DND-41 (cell line): ENCODE results near the gene FRMD3.

Experiments
- ATAC-seq: fragments of 200-7000 bp; cut with Tn5 transposase; 3 replicates; pipeline ENCODE4 v1.9.1; 2021; ENCODE audit warnings: low read depth; ENCODE audit not compliant: insufficient read depth
- DNase-seq: peaks from one replicate; pipeline ENCODE4 v3.0.0-alpha.2; 2020
- H2AFZ ChIP-seq: 2 replicates; pipeline ENCODE4 v1.6.0; 2012; ENCODE audit warnings: low read depth, low read length
- H3K27ac ChIP-seq: 2 replicates; pipeline ENCODE4 v1.5.1; 2012; ENCODE audit warnings: low read length, inconsistent platforms
- H3K27me3 ChIP-seq: fragments of 200-600 bp; sonication (generic); 2 replicates; pipeline ENCODE4 v1.6.0; 2012; ENCODE audit warnings: low read length, mild to moderate bottlenecking, inconsistent platforms; ENCODE audit not compliant: insufficient read depth, poor library complexity
- H3K36me3 ChIP-seq: 2 replicates; pipeline ENCODE4 v1.5.1; 2012; ENCODE audit warnings: low read length, inconsistent platforms; ENCODE audit not compliant: insufficient read depth
- H3K4me1 ChIP-seq: 2 replicates; pipeline ENCODE4 v1.5.1; 2012; ENCODE audit warnings: mild to moderate bottlenecking, low read length; ENCODE audit not compliant: insufficient read depth
- H3K4me2 ChIP-seq: 2 replicates; pipeline ENCODE4 v1.6.0; 2012; ENCODE audit warnings: mild to moderate bottlenecking, moderate library complexity, low read length, inconsistent platforms; ENCODE audit not compliant: insufficient read depth
- H3K4me3 ChIP-seq, 2 experiments: fragments of 200-600 bp in 1 of 2; shearing (Covaris generic) in 1 of 2; 2 replicates each; pipeline ENCODE4 v1.5.1; 2012 to 2016; ENCODE audit warnings: inconsistent platforms in 2 of 2, low read length in 2 of 2, mild to moderate bottlenecking in 2 of 2, low read depth in 1 of 2, moderate library complexity in 1 of 2
- H3K79me2 ChIP-seq: 2 replicates; pipeline ENCODE4 v1.6.0; 2012; ENCODE audit warnings: low read length, inconsistent platforms; ENCODE audit not compliant: insufficient read depth
- H3K9ac ChIP-seq: 2 replicates; pipeline ENCODE4 v1.6.0; 2012; ENCODE audit warnings: low read depth, mild to moderate bottlenecking, inconsistent platforms, low read length, moderate library complexity
- H3K9me3 ChIP-seq: 2 replicates; pipeline ENCODE4 v1.5.1; 2012; ENCODE audit warnings: low read length, moderate library complexity, mild to moderate bottlenecking, inconsistent platforms; ENCODE audit not compliant: insufficient read depth, severe bottlenecking
- H4K20me1 ChIP-seq: 2 replicates; pipeline ENCODE4 v1.6.0; 2012; ENCODE audit warnings: low read length; ENCODE audit not compliant: insufficient read depth
- EZH2 ChIP-seq: IDR thresholded peaks from 3 replicates; pipeline ENCODE4 v1.6.1; 2012; ENCODE audit warnings: borderline replicate concordance, low read depth, mild to moderate bottlenecking, moderate library complexity, low read length, inconsistent platforms; ENCODE audit not compliant: severe bottlenecking
- TF ChIP-seq, protein P1 (sequence below): IDR thresholded peaks from 2 replicates; pipeline ENCODE4 v1.5.1; 2012; ENCODE audit warnings: borderline replicate concordance, low read length, moderate library complexity, mild to moderate bottlenecking; ENCODE audit not compliant: poor library complexity, severe bottlenecking; ENCODE audit errors: extremely low read depth

The FRMD3 gene

DNA sequence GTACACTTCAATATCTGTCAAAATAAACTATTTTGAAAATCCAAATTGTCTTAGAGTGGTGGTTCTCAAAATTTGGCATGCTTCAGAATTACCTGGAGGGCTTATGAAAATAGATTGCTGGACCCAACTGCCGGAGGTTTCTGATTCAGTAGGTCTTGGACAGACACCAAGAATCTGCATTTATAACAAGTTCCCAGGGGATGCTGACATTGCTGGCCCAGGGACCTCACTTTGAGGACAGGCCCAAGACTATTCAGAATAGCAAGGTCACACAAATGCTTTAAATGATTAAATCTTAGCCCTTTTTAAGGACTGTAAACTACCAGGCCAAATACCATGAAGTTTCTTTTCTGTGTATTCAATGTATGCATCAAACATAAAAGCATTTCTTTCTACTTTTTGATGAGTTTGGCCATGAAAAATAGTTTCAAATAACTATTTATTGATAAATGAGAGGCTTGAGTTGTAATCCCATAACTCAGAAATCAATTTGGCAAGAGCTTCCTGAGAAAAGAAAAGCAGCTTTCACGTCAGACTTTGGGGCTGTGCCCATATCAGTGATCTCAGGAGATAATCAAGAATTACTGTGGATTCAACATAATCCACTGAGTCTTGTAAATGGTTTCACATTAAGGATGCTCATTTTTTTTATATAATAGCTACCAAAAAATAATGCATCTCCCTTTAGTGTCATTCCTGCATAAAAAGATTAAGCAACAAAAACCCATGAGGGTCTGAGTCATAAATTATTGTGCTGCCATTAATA is 191.4 kb downstream of the FRMD3 start:
- no peak overlapping the region for H3K27ac ChIP-seq
- H3K9me3 ChIP-seq: no peaks in the 10 kb centered on the region
- TF ChIP-seq, protein P1, sequence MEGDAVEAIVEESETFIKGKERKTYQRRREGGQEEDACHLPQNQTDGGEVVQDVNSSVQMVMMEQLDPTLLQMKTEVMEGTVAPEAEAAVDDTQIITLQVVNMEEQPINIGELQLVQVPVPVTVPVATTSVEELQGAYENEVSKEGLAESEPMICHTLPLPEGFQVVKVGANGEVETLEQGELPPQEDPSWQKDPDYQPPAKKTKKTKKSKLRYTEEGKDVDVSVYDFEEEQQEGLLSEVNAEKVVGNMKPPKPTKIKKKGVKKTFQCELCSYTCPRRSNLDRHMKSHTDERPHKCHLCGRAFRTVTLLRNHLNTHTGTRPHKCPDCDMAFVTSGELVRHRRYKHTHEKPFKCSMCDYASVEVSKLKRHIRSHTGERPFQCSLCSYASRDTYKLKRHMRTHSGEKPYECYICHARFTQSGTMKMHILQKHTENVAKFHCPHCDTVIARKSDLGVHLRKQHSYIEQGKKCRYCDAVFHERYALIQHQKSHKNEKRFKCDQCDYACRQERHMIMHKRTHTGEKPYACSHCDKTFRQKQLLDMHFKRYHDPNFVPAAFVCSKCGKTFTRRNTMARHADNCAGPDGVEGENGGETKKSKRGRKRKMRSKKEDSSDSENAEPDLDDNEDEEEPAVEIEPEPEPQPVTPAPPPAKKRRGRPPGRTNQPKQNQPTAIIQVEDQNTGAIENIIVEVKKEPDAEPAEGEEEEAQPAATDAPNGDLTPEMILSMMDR: no peak
- TF ChIP-seq EZH2: no peak
- ATAC-seq: no peak
- H3K27me3 ChIP-seq: no peaks in the 10 kb centered on the region
- H3K79me2 ChIP-seq: no peaks in the 10 kb centered on the region
- no peaks in the 10 kb centered on the region for H3K36me3 ChIP-seq
- H2AFZ ChIP-seq: no peak overlapping the region
- no peak overlapping the region for H3K4me3 ChIP-seq
- H4K20me1 ChIP-seq: no peaks in the 10 kb centered on the region
- H3K9ac ChIP-seq: no peak overlapping the region
- no peaks in the 10 kb centered on the region for H3K4me1 ChIP-seq
- no peak overlapping the region for H3K4me2 ChIP-seq
- no peak for DNase-seq

DNA sequence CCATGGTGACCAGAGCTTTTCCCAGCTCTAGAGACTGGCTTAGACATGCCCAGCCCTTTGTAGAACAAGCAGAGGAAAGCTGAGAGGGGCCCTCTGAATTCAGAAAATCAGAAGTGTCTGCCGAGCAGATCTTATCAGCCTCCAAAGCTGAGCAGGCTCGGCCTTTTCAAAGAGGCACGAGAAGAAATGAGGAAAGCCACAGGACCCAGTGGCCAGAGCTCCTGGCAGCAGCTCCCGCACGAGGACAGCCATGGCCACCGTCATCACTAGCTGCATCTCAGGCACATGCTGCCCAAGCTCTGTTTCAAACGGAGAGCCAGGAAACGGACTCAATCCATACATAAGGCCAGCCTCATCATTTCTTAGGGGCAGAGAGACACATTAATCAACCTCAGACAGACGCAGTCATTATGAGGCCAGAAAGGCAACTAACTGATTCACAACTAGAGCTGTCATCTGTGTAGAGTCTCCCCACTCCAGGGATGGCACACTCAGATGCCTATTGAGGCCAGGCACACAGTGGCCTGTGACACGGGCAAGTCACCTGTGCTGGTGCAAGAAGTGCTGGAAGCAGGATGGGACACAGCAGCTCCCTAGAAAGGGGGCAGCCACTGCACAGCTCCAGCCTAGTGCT is 194.7 kb downstream of the FRMD3 start:
- no peak for TF ChIP-seq EZH2
- TF ChIP-seq, protein P1: no peak
- ATAC-seq (no peak), DNase-seq (no peak)
- Histone ChIP-seq H3K4me3 (no peak overlapping the region), H3K9ac (no peak overlapping the region), H4K20me1 (no peaks in the 10 kb centered on the region), H3K4me1 (no peaks in the 10 kb centered on the region), H2AFZ (no peak overlapping the region), H3K36me3 (no peaks in the 10 kb centered on the region), H3K79me2 (no peaks in the 10 kb centered on the region), H3K27ac (no peak overlapping the region), H3K27me3 (no peaks in the 10 kb centered on the region), H3K9me3 (no peaks in the 10 kb centered on the region), H3K4me2 (no peak overlapping the region)

DNA sequence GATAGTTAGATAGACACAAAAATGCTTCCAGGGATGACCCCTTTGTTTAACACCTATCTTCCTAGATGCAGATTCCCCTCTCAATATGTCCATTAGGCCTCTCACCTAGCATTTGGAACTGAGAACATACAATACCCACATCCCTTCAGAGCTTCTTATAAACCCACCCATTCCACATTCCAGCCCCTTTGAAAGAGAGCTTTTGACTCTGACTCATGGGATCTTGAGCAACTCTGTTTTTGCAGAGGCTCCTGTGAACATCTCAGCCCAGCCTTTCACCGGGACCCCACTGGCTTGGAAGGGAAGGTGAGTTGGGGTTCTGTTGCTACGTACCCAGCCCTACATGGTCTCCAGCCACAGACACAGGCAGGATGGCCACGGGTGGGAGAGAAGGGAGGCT is 195.5 kb downstream of the FRMD3 start:
- ATAC-seq (no peak), DNase-seq (no peak)
- no peak overlapping the region for H3K4me3 ChIP-seq
- H3K27me3 ChIP-seq: no peaks in the 10 kb centered on the region
- no peak overlapping the region for H3K27ac ChIP-seq
- no peak overlapping the region for H3K9ac ChIP-seq
- H4K20me1 ChIP-seq: no peaks in the 10 kb centered on the region
- H3K79me2 ChIP-seq: no peaks in the 10 kb centered on the region
- no peak for TF ChIP-seq EZH2
- H3K36me3 ChIP-seq: no peaks in the 10 kb centered on the region
- H3K9me3 ChIP-seq: no peaks in the 10 kb centered on the region
- H3K4me1 ChIP-seq: no peaks in the 10 kb centered on the region
- no peak overlapping the region for H2AFZ ChIP-seq
- H3K4me2 ChIP-seq: no peak overlapping the region

DNA sequence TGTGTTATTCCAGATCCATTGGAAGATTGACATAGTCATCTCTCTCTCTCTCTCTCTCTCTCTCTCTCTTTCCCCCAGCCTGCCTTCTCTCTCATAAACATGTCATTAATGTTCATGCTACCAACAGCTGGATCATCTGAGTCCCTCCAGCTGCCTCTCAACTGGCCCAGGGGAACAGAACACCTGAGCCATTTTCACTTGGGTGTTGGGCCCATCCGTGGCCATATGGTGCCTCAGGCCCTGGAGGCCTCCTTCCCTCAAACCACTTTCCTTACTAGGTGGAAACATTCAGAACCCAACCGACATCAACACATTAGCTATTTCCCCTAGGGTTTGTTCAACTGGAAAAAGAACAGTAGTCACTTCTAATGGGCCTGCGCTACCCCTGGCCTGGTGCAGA is 196.2 kb downstream of the FRMD3 start:
- no peak overlapping the region for H3K4me3 ChIP-seq
- no peak for DNase-seq
- H3K27me3 ChIP-seq: no peaks in the 10 kb centered on the region
- H4K20me1 ChIP-seq: no peaks in the 10 kb centered on the region
- no peak overlapping the region for H3K4me2 ChIP-seq
- no peak for TF ChIP-seq EZH2
- TF ChIP-seq, protein P1: no peak
- no peak overlapping the region for H2AFZ ChIP-seq
- H3K36me3 ChIP-seq: no peaks in the 10 kb centered on the region
- no peak overlapping the region for H3K27ac ChIP-seq
- ATAC-seq: no peak
- H3K4me1 ChIP-seq: no peaks in the 10 kb centered on the region
- no peaks in the 10 kb centered on the region for H3K79me2 ChIP-seq
- no peak overlapping the region for H3K9ac ChIP-seq
- no peaks in the 10 kb centered on the region for H3K9me3 ChIP-seq
